Aorta (tissue), 5 donors: ENCODE measurements around the gene LHX5. TPM values are rescaled to one million over a fixed set of nuclear protein-coding genes. Genes with fewer than 3 reads are reported as not detected.

ENCODE experiments used
- ATAC-seq: fragments of 200-7000 bp; cut with Tn5 transposase; one replicate; pipeline ENCODE4 v1.9.1; 2022; ENCODE audit warnings: moderate library complexity; ENCODE audit not compliant: low FRiP score
- DNase-seq, 2 donors: peaks; one replicate each; pipeline ENCODE4 v3.0.0-alpha.2; 2020
- H3K27ac ChIP-seq, 2 donors: one replicate each; pipeline ENCODE4 v1.5.1; 2013; ENCODE audit warnings: low read length in 2 of 2, mild to moderate bottlenecking in 2 of 2, moderate library complexity in 2 of 2, control low read depth in 1 of 2, inconsistent platforms in 1 of 2, low read depth in 1 of 2
- H3K27me3 ChIP-seq, 2 donors: one replicate each; pipeline ENCODE4 v1.6.1; 2013; ENCODE audit warnings: control low read depth in 1 of 2, low read length in 1 of 2, mild to moderate bottlenecking in 1 of 2, moderate library complexity in 1 of 2; ENCODE audit not compliant: insufficient read depth in 2 of 2, control insufficient read depth in 1 of 2
- H3K36me3 ChIP-seq, 2 donors: one replicate each; pipeline ENCODE4 v1.6.1; 2013; ENCODE audit warnings: control low read depth in 1 of 2, low read length in 1 of 2, mild to moderate bottlenecking in 1 of 2; ENCODE audit not compliant: insufficient read depth in 2 of 2, control insufficient read depth in 1 of 2
- H3K4me1 ChIP-seq, 2 donors: one replicate each; pipeline ENCODE4 v1.6.1; 2013; ENCODE audit warnings: low read length in 2 of 2, control low read depth in 1 of 2, mild to moderate bottlenecking in 1 of 2, moderate library complexity in 1 of 2; ENCODE audit not compliant: insufficient read depth in 2 of 2, control insufficient read depth in 1 of 2
- H3K4me3 ChIP-seq, 2 donors: one replicate each; pipeline ENCODE4 v1.5.1; 2013; ENCODE audit warnings: low read length in 2 of 2, control low read depth in 1 of 2, mild to moderate bottlenecking in 1 of 2
- H3K9me3 ChIP-seq: one replicate; pipeline ENCODE4 v1.6.1; 2013; ENCODE audit warnings: mild to moderate bottlenecking, low read length; ENCODE audit not compliant: control insufficient read depth
- WGBS, 2 donors: extraction: QIAGEN DNeasy Blood & Tissue Kit; methylation state at CpG; one replicate each; pipeline ENCODE4 v1.1.7; 2013; 5-methylcytosine and 5-hydroxymethylcytosine counted together
- intact Hi-C, 2 donors: fragments of 100-400 bp; cut with DNase I; formaldehyde crosslinking; loops; one replicate each; pipeline versions ENCODE4 v1.14.2 to v1.15.0; 2022
- polyA plus RNA-seq, 2 donors: library from polyadenylated mRNA; stranded (reverse); fragments of 200-250 nt; gene quantifications; one replicate each; pipeline ENCODE4 v1.2.3, GENCODE V29; 2013
- total RNA-seq, 2 donors: library from RNA; stranded (reverse); fragmentation: NEBNext Ultra II Directional; extraction: Animal tissue kit (Norgen Biotek cat#: 25700); gene quantifications; one replicate each; pipeline ENCODE4 v1.2.1, GENCODE V29; 2021
- donor health status: healthy with polysubstance abuse.
- donor health status: Bipolar disorder and iron deficiency.
- donor health status: DM: no; HTN: no; CAD: no.
- donor health status: DM: no; HTN: no; CAD: no.
- donor health status: DM: yes; HTN: yes; CAD: no.

The LHX5 gene
- total and polyA plus RNA-seq, 4 donors = not detected

DNA sequence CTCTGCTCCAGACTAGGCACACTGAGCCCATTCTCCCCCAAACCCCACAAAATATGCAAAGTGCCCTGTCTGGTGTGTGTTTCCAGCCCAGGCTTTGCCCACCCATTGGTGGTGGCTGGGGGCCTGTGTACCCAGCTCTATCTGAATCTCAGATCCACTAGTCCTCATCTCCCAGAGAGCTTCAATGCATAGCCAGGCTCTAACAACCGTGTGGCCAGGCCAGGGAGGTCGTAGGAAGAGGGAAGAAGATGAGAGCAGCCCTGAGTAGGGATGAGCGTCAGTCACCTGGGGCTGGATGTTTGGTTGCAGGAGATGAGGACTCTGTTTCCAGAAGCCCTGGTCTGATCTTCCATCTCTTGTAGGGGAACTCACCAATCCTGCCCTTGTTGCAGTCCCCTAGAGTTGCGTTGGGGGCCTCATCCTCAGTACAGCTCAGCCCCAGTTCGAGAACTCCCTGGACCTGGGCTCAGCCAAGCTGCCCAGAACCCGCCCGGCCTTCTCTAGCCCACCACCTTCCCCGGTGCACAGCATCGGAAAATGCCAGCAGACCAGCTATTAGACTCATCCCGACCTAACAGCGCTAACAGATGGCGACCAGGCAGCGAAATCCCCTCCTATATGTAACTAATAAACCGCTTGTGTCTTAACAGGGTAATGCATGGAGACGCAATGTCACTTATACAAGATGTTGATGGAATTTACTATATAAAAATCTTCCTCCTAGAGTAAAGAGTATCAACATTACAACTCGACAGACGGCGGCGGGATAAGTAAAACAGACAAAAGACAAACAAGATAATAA, 3.2 kb upstream of the LHX5 start:
- intact Hi-C loops = no loop called here
- Histone ChIP-seq H3K9me3 (no peaks in the 10 kb centered on the region), H3K4me3 (no peak overlapping the region), H3K36me3 (no peaks in the 10 kb centered on the region), H3K27me3 (peaks cover 0 to 3% of the 10 kb centered on the region in 2 donors), H3K27ac (no peak overlapping the region), H3K4me1 (no peaks in the 10 kb centered on the region)
- DNase-seq (no peak), ATAC-seq (no peak)
- WGBS, 2 donors = 1% methylated on average over 19 of the region's 19 CpGs

DNA sequence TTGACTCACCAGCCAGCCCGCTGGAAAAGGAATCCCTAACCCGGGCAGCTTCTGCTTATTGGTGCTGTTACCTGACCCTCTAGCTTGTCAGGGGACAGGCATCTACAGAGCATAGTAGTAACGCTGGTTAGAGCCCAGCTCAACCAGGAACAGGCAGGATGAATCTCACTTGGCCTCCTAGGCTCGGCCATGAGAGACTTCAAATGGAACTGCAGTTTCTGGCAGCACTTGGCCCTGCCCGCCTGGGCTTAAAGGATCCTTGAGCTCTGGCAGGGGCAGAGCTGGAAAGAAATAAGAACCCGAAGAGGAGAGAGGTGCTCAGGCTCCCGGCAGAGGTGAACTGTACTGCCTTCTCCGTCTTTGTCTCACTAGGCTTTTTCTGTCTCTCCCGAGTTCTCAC, 2.3 kb upstream of the LHX5 start:
- no peak overlapping the region for H3K4me3 ChIP-seq
- intact Hi-C loops = no loop called here
- no peaks in the 10 kb centered on the region for H3K36me3 ChIP-seq
- H3K27ac ChIP-seq = no peak overlapping the region
- DNase-seq (no peak), ATAC-seq (no peak)
- H3K27me3 ChIP-seq = peaks cover 0 to 1% of the 10 kb centered on the region in 2 donors
- H3K4me1 ChIP-seq = no peaks in the 10 kb centered on the region
- 2 to 4% methylated on average over 9 of the region's 9 CpGs for WGBS, 2 donors
- H3K9me3 ChIP-seq = no peaks in the 10 kb centered on the region

DNA sequence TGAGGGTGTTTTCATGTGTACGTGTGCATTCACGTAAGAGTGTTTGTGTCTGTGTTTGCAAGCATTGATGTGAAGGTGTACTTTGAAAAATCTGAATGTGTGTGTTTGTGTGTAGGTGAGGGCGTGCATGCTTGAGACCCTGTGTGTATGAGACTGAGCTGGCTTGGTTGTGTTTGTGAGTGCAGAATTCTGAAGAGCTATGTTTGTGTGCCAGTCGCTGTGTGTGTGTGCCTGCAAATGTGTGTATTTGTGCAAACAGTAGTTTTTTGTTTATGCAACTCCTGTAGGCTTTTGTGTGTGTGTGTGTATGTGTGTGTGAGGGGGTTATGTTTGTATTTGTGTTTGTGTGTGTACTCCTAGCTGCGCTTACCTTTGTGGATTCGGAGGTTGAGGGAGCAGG, 1.7 kb upstream of the LHX5 start:
- H3K36me3 ChIP-seq = no peaks in the 10 kb centered on the region
- no peak for ATAC-seq
- no peaks in the 10 kb centered on the region for H3K9me3 ChIP-seq
- H3K4me1 ChIP-seq = no peaks in the 10 kb centered on the region
- intact Hi-C loops = no loop called here
- H3K4me3 ChIP-seq = no peak overlapping the region
- no peak for DNase-seq
- H3K27ac ChIP-seq = no peak overlapping the region
- WGBS, 2 donors = 10 to 12% methylated on average over 6 of the region's 6 CpGs
- H3K27me3 ChIP-seq = peaks cover 0 to 1% of the 10 kb centered on the region in 2 donors

DNA sequence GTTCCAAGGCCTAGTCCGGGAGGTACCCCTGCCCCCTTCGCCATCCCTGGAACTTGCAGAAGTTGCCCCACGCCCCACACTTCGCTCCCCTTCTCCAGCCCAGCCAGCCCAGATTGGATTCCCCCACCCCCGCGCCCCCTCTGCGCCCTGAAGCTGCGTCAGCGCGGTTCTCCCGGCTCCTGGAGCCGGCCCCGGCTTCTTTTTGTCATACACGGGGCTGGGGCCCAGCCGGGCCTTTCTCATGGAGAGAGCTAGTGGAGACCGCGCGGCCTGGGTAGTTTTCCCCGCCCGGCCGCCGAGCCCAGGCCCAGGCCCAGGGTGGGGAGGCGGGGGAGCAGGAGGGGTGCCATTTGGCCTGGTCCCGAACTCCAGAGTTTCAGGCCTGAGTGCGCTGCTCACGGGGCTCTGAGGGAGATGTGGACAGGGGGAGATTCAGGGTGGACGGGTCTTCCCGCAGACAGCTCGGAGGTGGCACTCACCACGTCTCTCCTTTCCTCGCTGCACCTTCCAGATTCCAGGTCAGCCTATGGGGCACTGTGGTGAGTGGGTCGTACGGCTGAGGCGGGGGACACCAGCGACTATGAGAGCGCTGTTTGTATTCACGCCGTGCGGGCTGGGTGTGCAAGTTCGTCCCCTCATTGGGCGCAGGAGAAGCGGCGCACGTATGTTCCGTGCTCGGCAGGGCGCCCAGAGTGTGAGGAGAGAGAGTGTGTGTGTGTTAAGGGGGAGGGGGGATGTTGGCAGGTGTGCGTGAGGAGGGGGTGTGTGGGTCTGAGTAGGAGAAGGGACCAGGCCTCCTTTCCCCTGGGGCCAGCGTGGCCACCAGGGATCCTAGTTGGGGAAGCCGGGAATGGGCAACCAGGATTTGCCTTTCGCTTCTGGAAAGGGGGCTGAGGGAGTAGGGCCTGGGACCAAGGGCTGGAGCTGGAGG, 785 bp upstream of the LHX5 start:
- 1 to 2% methylated on average over 51 of the region's 51 CpGs for WGBS, 2 donors
- no peak overlapping the region for H3K27ac ChIP-seq
- no peaks in the 10 kb centered on the region for H3K9me3 ChIP-seq
- ATAC-seq = no peak
- H3K4me3 ChIP-seq = no peak overlapping the region
- peaks cover 0 to 1% of the 10 kb centered on the region in 2 donors for H3K27me3 ChIP-seq
- no peaks in the 10 kb centered on the region for H3K36me3 ChIP-seq
- DNase-seq = no peak
- intact Hi-C loops = no loop called here
- no peaks in the 10 kb centered on the region for H3K4me1 ChIP-seq

DNA sequence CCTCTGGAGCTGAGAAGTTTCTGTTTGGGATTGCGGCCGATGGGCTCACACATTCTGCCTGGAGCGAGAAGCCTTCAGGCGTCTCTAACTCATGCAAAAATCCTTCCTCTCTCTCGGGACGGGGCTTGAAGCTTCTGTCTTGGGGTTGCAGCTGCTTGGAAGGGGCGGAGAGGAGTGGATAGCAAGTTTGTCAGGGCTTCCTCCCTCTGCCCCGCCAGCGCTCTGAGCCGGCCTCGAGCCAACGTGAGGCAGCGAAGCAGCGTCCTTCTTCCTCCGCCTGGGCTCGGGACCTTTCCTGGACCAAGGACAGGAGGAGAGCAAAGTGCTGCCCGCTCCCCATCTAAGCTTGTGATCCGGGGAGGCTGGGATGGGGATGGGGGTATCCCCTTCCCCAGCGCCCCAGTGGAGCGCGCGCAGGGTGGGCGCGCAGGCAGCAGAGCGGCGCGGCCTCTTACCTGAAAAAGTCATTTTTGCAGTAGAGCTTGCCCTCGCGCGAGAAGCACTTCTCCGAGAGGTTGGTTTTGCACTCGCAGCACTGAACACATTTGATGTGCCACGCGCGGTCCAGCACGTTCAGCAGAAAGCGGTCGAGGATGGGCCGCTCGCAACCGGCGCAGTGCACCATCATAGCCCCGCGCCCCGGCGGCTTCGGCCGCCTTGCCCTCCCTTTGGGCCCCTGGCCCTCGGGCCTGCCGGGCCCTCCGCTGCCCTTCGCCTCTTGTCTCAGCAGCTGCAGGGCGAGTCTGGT, 626 bp downstream of the LHX5 start:
- Histone ChIP-seq H3K4me3 (no peak overlapping the region), H3K27ac (no peak overlapping the region), H3K27me3 (peaks cover 0 to 1% of the 10 kb centered on the region in 2 donors), H3K36me3 (no peaks in the 10 kb centered on the region), H3K4me1 (no peaks in the 10 kb centered on the region), H3K9me3 (no peaks in the 10 kb centered on the region)
- ATAC-seq (peak; percentile 40), DNase-seq (no peak)
- 1% methylated on average over 52 to 53 of the region's 53 CpGs for WGBS, 2 donors
- intact Hi-C loops = no loop called here

DNA sequence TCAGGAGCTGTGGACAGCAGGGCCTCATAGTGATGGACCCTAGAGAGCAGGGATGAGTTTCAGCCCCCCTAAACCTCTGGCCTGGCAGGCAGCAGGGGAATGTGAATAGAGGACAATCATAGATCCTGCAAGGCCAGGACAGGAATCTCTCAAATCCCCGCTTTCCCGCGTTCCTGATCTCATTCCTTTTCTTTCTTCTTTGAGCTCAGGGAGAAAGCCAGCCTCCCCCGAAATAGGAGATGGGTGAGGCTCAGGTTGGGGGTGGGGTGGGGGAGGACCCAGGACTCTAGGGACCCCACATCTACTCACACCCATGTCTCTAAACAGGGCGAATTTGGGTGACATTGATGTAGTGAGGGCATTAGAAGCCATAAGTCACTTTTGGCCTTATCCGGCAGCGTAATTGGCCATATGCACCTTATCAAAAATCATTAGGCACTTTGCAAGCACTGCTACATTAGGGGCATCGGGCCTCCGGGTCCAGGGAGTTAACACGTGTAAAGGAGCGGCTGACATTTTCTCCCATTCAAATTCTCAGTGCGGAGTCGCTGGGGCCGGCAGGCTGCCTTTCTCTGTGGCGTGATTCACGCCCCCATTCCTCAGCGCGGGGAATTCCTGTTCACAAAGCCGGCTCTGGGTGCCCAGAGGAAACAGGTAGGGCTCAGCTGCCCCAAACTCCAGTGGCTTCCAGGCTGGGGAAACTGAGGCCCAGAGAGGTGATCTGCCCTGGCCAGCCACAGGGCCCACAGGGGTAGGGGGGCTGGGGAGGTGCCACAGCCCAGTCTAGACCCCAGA, 1.5 kb downstream of the LHX5 start:
- 2 to 5% methylated on average over 19 of the region's 19 CpGs for WGBS, 2 donors
- Histone ChIP-seq H3K36me3 (no peaks in the 10 kb centered on the region), H3K4me1 (no peaks in the 10 kb centered on the region), H3K27ac (no peak overlapping the region), H3K4me3 (no peak overlapping the region), H3K27me3 (peaks cover 0 to 1% of the 10 kb centered on the region in 2 donors), H3K9me3 (no peaks in the 10 kb centered on the region)
- no peak for DNase-seq
- no peak for ATAC-seq
- intact Hi-C loops = no loop called here

DNA sequence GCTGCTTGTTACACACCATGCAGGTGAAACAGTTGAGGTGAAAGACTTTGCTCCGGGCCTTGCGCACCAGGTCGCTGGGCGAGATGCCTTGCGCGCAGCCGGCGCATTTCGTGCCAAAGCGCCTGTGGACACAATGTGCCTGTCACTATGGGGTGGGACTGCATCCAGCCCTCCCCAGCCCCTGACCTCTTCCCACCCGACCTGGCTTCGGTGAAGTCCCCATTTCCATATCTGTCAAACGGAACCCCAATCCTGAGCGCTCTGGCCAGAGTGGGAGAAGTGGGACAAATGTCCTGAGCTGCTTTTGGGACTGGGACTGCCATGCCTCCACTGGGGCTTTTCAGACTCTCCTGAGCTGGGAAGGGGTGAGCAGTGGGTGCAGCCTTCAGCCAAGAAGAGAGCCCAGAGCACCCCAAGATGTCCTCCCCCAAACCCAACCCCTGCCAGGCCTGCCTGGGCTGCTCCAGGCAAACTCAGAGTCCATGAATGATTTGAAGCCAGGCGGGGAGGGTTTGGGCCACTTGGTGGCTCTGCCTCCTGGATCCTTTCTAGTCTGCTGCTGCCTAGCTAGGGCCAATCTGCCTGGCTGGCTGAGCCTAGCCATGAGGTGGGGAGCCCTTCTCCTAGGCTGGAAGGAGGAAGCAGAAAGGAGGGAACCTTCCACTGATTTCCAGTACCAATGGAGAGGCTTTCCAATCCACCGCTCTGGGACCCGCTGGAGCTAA, 2.3 kb downstream of the LHX5 start:
- Histone ChIP-seq H3K36me3 (no peaks in the 10 kb centered on the region), H3K27me3 (peaks cover 0 to 1% of the 10 kb centered on the region in 2 donors), H3K4me1 (no peaks in the 10 kb centered on the region), H3K4me3 (no peak overlapping the region), H3K27ac (no peak overlapping the region), H3K9me3 (no peaks in the 10 kb centered on the region)
- WGBS, 2 donors = 3 to 6% methylated on average over 17 of the region's 17 CpGs
- DNase-seq = no peak
- no peak for ATAC-seq
- intact Hi-C loops = no loop called here
